H1 (cell line): ENCODE data around the gene LPCAT1. TPM values are rescaled to one million over a fixed set of nuclear protein-coding genes. Genes with fewer than 3 reads are reported as not detected.

ENCODE experiments used
- CTCF ChIA-PET: fragments of 300-600 bp; sonication (Branson Sonifier 250); formaldehyde crosslinking; loops from one replicate; lab custom pipeline; 2021; ENCODE audit not compliant: partially characterized antibody; lab: Charles Lee
- POLR2A ChIA-PET: fragments of 300-600 bp; sonication (Branson Sonifier 250); formaldehyde crosslinking; loops from one replicate; lab custom pipeline; 2021; ENCODE audit warnings: inconsistent platforms; ENCODE audit not compliant: partially characterized antibody; lab: Charles Lee
- DNase-seq, 2 experiments: peaks; one replicate each; pipeline versions ENCODE4 v3.0.0 to v3.0.0-alpha.2; 2010 to 2022; ENCODE audit warnings: low spot score in 2 of 2, low read depth in 1 of 2, mixed read lengths in 1 of 2
- FAIRE-seq: peaks from 2 replicates; lab custom pipeline; 2011; peaks lifted over from hg19 to GRCh38; lab: Jason Lieb, UNC
- H2AFZ ChIP-seq: 2 replicates; pipeline ENCODE4 v1.8.1; 2012; ENCODE audit warnings: low read length, inconsistent platforms
- H2AK5ac ChIP-seq: 2 replicates; pipeline ENCODE4 v1.6.1; 2013; ENCODE audit warnings: low read depth, low read length
- H2BK120ac ChIP-seq: replicated peaks from 2 replicates; pipeline ENCODE3; 2013; ENCODE audit warnings: low read depth, low read length, inconsistent platforms
- H2BK12ac ChIP-seq: 2 replicates; pipeline ENCODE4 v1.6.1; 2013; ENCODE audit warnings: low read depth, low read length
- H2BK15ac ChIP-seq: 2 replicates; pipeline ENCODE4 v1.6.1; 2013; ENCODE audit warnings: low read length
- H2BK20ac ChIP-seq: 2 replicates; pipeline ENCODE4 v1.6.1; 2013; ENCODE audit warnings: low read length
- H2BK5ac ChIP-seq: 2 replicates; pipeline ENCODE4 v1.6.1; 2013; ENCODE audit warnings: low read depth, low read length
- H3K14ac ChIP-seq: 2 replicates; pipeline ENCODE4 v1.6.1; 2013; ENCODE audit warnings: inconsistent platforms; ENCODE audit not compliant: insufficient read length
- H3K18ac ChIP-seq: 2 replicates; pipeline ENCODE4 v1.6.1; 2013; ENCODE audit warnings: low read length; ENCODE audit errors: extremely low read depth
- H3K23ac ChIP-seq: 2 replicates; pipeline ENCODE4 v1.6.1; 2013; ENCODE audit warnings: inconsistent platforms; ENCODE audit not compliant: insufficient read length
- H3K23me2 ChIP-seq: 2 replicates; pipeline ENCODE4 v1.6.1; 2013; ENCODE audit warnings: low read depth, low read length
- H3K27ac ChIP-seq: 2 replicates; pipeline ENCODE4 v1.6.1; 2011; ENCODE audit warnings: low read depth, low read length, inconsistent platforms
- H3K27me3 ChIP-seq, 4 experiments: replicated peaks in 1 of 4; 1 replicate in 1 of 4; 2 replicates in 3 of 4; pipeline versions ENCODE4 v1.6.1 to v1.8.1; 2011 to 2013; ENCODE audit warnings: low read length in 3 of 4, mild to moderate bottlenecking in 3 of 4, inconsistent platforms in 2 of 4, mixed read lengths in 2 of 4, moderate library complexity in 1 of 4; ENCODE audit not compliant: control insufficient read depth in 3 of 4, insufficient read depth in 3 of 4; ENCODE audit errors: extremely low read depth in 1 of 4
- H3K36me3 ChIP-seq, 4 experiments: 2 replicates each; pipeline versions ENCODE4 v1.6.1 to v1.8.1; 2011 to 2013; ENCODE audit warnings: mild to moderate bottlenecking in 4 of 4, low read length in 3 of 4, moderate library complexity in 2 of 4, control low read depth in 1 of 4, inconsistent platforms in 1 of 4; ENCODE audit not compliant: insufficient read depth in 4 of 4, control insufficient read depth in 2 of 4
- H3K4ac ChIP-seq: replicated peaks from 2 replicates; pipeline ENCODE3; 2013; ENCODE audit warnings: low read length, low read depth, mixed read lengths, inconsistent platforms; ENCODE audit not compliant: insufficient read length
- H3K4me1 ChIP-seq, 4 experiments: replicated peaks in 1 of 4; 1 replicate in 1 of 4; 2 replicates in 3 of 4; pipeline versions ENCODE4 v1.6.1 to v1.8.1; 2011 to 2013; ENCODE audit warnings: low read length in 3 of 4, inconsistent platforms in 2 of 4, mixed read lengths in 1 of 4; ENCODE audit not compliant: insufficient read depth in 4 of 4, control insufficient read depth in 3 of 4
- H3K4me2 ChIP-seq, 2 experiments: 2 replicates each; pipeline versions ENCODE4 v1.6.1 to v1.8.1; 2011 to 2013; ENCODE audit warnings: low read depth in 2 of 2, low read length in 2 of 2, control low read depth in 1 of 2, inconsistent platforms in 1 of 2, mild to moderate bottlenecking in 1 of 2; ENCODE audit not compliant: insufficient read depth in 1 of 2
- H3K4me3 ChIP-seq, 4 experiments: fragments of 200-600, 300-600 bp in 1 of 4; sonication (generic), shearing (Covaris generic), sonication (Bioruptor Twin) in 1 of 4; 2 replicates each; pipeline versions ENCODE4 v1.5.1 to v1.8.1; 2011 to 2016; ENCODE audit warnings: low read length in 4 of 4, low read depth in 3 of 4, control low read depth in 2 of 4, inconsistent platforms in 2 of 4, mild to moderate bottlenecking in 2 of 4, mixed read lengths in 1 of 4, moderate library complexity in 1 of 4; ENCODE audit not compliant: insufficient read depth in 2 of 4; ENCODE audit errors: extremely low read depth in 1 of 4
- H3K56ac ChIP-seq: replicated peaks from 2 replicates; pipeline ENCODE3; 2013; ENCODE audit warnings: low read depth, mild to moderate bottlenecking, mixed read lengths, low read length, inconsistent platforms; ENCODE audit not compliant: insufficient read length
- H3K79me1 ChIP-seq: 2 replicates; pipeline ENCODE4 v1.6.1; 2013; ENCODE audit warnings: low read depth, low read length, control low read depth
- H3K79me2 ChIP-seq, 2 experiments: 2 replicates each; pipeline versions ENCODE4 v1.6.1 to v1.8.1; 2012 to 2013; ENCODE audit warnings: low read length in 2 of 2, mild to moderate bottlenecking in 2 of 2, inconsistent platforms in 1 of 2; ENCODE audit not compliant: insufficient read depth in 2 of 2, control insufficient read depth in 1 of 2
- H3K9ac ChIP-seq, 4 experiments: replicated peaks in 1 of 4; 1 replicate in 1 of 4; 2 replicates in 3 of 4; pipeline versions ENCODE4 v1.6.1 to v1.8.1; 2011 to 2013; ENCODE audit warnings: low read depth in 3 of 4, low read length in 3 of 4, control low read depth in 2 of 4, mild to moderate bottlenecking in 2 of 4, moderate library complexity in 2 of 4, inconsistent platforms in 1 of 4; ENCODE audit errors: extremely low read depth in 1 of 4
- H3K9me3 ChIP-seq, 2 experiments: 2 replicates each; pipeline versions ENCODE4 v1.6.1 to v1.8.1; 2012 to 2013; ENCODE audit warnings: mild to moderate bottlenecking in 2 of 2, moderate library complexity in 2 of 2, control low read depth in 1 of 2, inconsistent platforms in 1 of 2, low read depth in 1 of 2, low read length in 1 of 2, mixed read lengths in 1 of 2; ENCODE audit not compliant: insufficient read depth in 2 of 2
- H4K20me1 ChIP-seq, 2 experiments: replicated peaks in 1 of 2; 2 replicates each; pipeline versions ENCODE3 to v1.8.1; 2011 to 2013; ENCODE audit warnings: inconsistent platforms in 2 of 2, low read length in 2 of 2, mild to moderate bottlenecking in 1 of 2; ENCODE audit not compliant: insufficient read depth in 2 of 2, control insufficient read depth in 1 of 2
- H4K5ac ChIP-seq: 2 replicates; pipeline ENCODE4 v1.6.1; 2013; ENCODE audit warnings: low read length, low read depth, mixed read lengths, inconsistent platforms; ENCODE audit not compliant: insufficient read length
- H4K8ac ChIP-seq: 2 replicates; pipeline ENCODE4 v1.8.0; 2013; ENCODE audit warnings: mild to moderate bottlenecking, moderate library complexity, low read length, inconsistent platforms; ENCODE audit not compliant: insufficient read depth; ENCODE audit errors: extremely low read depth
- H4K91ac ChIP-seq: replicated peaks from 2 replicates; pipeline ENCODE3; 2013; ENCODE audit warnings: low read length, mixed read lengths, inconsistent platforms; ENCODE audit not compliant: insufficient read length
- POLR2AphosphoS5 ChIP-seq: IDR thresholded peaks from 2 replicates; pipeline ENCODE4 v1.6.1; 2011; ENCODE audit warnings: low read depth, low read length
- POU5F1 ChIP-seq: IDR thresholded peaks from 2 replicates; pipeline ENCODE4 v1.6.1; 2011; ENCODE audit warnings: low read depth, mild to moderate bottlenecking, low read length, moderate library complexity
- WGBS, 2 experiments: shearing (Covaris generic) in 1 of 2; methylation state at CpG; one replicate each; pipeline versions ENCODE4 v1.1.6 to v1.1.7; 2013 to 2015; ENCODE audit warnings: low lambda C conversion rate in 2 of 2, mixed read lengths in 2 of 2, inconsistent platforms in 1 of 2, low coverage in 1 of 2, missing lambda C conversion rate in 1 of 2; ENCODE audit not compliant: insufficient replicate concordance in 2 of 2, insufficient coverage in 1 of 2, insufficient read length in 1 of 2; ENCODE audit errors: extremely low coverage in 1 of 2, missing lambda C conversion rate in 1 of 2; 5-methylcytosine and 5-hydroxymethylcytosine counted together
- polyA plus RNA-seq, 7 experiments: library from polyadenylated mRNA; depleted of rRNA in 3 of 7; stranded (reverse) in 5 of 7; unstranded in 2 of 7; fragments of >200 nt in 5 of 7; fragments of 200-250 nt in 2 of 7; gene quantifications; 1 replicate in 5 of 7; 2 replicates in 1 of 7; 4 replicates in 1 of 7; pipeline versions ENCODE4 v1.2.1 to v1.2.3, GENCODE V29; 2011 to 2013; ENCODE audit warnings: missing spikeins in 2 of 7, mixed read lengths in 2 of 7
- total RNA-seq: library from RNA; stranded (reverse); fragmentation: NEBNext Ultra II Directional; extraction: Animal tissue kit (Norgen Biotek cat#: 25700); gene quantifications from 2 replicates; pipeline ENCODE4 v1.2.1, GENCODE V29; 2021

Gene LPCAT1
- total and polyA plus RNA-seq, 2 of the 8 experiments (the other 6 are each of a cell fraction or from before 2014, with no cell fraction given) = 107 to 260 TPM

- Histone ChIP-seq H3K14ac (no peak overlapping the region), H3K4me2 (no peak overlapping the region), H4K91ac (no peak overlapping the region), H3K9me3 (peaks cover 23 to 32% of the 10 kb centered on the region in 2 experiments), H3K27me3 (no peaks in the 10 kb centered on the region; a peak in 1 of 7 replicates), H3K23me2 (no peaks in the 10 kb centered on the region), H4K5ac (no peak overlapping the region), H2AK5ac (no peak overlapping the region), H2BK15ac (no peak overlapping the region), H3K18ac (no peak overlapping the region), H3K79me2 (peaks cover 0 to 3% of the 10 kb centered on the region in 2 experiments; a peak in 1 of 4 replicates), H2BK20ac (no peak overlapping the region), H2BK120ac (no peak overlapping the region), H3K4ac (no peak overlapping the region), H3K27ac (no peak overlapping the region), H3K36me3 (peaks cover 17 to 94% (median 70%) of the 10 kb centered on the region in 4 experiments), H4K8ac (no peak overlapping the region), H3K79me1 (peaks cover 10% of the 10 kb centered on the region; the same call in 1 of the 2 replicates), H3K9ac (no peak overlapping the region), H3K4me1 (no peaks in the 10 kb centered on the region), H2BK12ac (no peak overlapping the region), H3K23ac (no peak overlapping the region), H3K56ac (no peak overlapping the region), H2BK5ac (no peak overlapping the region), H3K4me3 (no peak overlapping the region), H4K20me1 (peaks cover 0 to 14% of the 10 kb centered on the region in 2 experiments), H2AFZ (no peak overlapping the region)
- ChIA-PET CTCF (no interaction called here), POLR2A (interaction anchor here (1.1 kb wide), 1 partner anchor 18 kb away, joined by 3 read pairs; no protein-coding TSS in a partner anchor)
- FAIRE-seq (no peak), DNase-seq (no peak)
- 97% methylated on average over 18 of the region's 20 CpGs; no CpG with 5 or more reads in 1 of the 2 experiments for WGBS, 2 experiments
- TF ChIP-seq POLR2AphosphoS5 (peak; percentile 40), POU5F1 (no peak)
These were observed 61.4 kb downstream of the LPCAT1 start for GRCh38 chr5:1462358-1462757.
